ENCODE measurements around the gene CAMK1D. TPM values are rescaled to one million over a fixed set of nuclear protein-coding genes. Genes with fewer than 3 reads are reported as not detected.
A peak's percentile ranks its signal among the peaks of the same experiment; 100 is the strongest.
"Not testable (repeated sequence)": the region's sequence is repeated elsewhere in the genome, so short reads cannot be mapped to it uniquely, and the experiment has no call there.

The CAMK1D gene
- total RNA-seq, 1 experiment from 2014 or later = 0.10 TPM

DNA sequence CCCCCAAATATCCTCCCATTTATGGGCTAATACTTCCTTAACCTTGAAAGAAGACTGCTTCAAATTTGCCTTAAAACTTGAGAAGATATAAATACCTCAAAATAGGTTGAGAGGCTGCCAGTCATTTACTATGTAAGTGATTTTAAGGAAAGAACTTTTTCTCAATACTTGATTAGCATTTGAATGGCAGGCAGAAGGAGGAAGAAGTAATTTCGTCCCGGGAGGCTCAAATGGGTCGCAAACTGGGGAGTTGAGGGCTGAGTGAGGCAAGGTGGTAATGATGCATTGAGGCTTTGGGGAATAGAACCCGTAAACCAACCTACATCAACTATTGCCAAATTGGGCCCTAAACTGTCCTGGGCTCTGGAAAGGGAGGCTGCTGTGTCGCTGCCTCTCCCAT lies 11.1 kb downstream of the CAMK1D start:
- no peak for DNase-seq (ENCODE audit: low spot score)
- in situ Hi-C loops (cut with HindIII; ENCODE audit: low sequenced_read_pairs) = no loop called here

DNA sequence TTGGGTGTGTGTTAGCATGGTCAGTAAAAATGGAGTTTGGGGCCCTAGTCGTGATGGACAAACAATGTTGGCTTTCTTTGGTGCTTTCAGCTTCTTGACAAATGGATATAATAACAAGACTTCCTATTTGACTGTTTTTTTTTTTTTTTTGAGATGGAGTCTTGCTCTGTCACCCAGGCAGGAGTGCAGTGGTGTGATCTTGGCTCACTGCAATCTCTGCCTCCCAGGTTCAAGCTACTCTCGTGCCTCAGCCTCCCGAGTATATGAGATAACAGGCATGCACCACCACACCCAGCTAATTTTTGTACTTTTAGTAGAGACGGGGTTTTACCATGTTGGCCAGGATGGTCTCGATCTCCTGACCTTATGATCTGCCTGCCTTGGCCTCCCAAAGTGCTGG lies 11.8 kb downstream of the CAMK1D start:
- DNase-seq (ENCODE audit: low spot score); in situ Hi-C loops (cut with HindIII; ENCODE audit: low sequenced_read_pairs): not testable (repeated sequence)

DNA sequence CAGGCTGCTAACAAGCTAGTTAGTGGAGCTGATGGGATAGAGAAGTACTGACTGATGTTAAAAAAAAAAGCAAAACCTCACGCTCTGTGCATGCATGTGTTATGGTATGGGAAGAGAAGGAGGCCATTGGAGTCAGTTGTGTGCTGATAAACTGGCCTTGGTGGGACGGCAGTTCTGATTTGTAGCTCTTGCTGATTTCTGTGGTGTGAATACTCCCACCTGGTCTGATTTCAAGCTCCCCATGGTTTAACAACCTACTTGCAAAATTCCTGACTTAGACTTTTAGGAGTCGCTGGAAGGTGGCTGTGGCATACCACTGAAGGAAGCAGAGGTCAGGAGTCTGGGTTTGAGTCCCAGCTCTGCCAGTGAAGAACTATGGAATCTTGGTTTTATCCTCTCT lies 15.2 kb downstream of the CAMK1D start:
- no peak for DNase-seq (ENCODE audit: low spot score)
- in situ Hi-C loops (cut with HindIII; ENCODE audit: low sequenced_read_pairs) = no loop called here

DNA sequence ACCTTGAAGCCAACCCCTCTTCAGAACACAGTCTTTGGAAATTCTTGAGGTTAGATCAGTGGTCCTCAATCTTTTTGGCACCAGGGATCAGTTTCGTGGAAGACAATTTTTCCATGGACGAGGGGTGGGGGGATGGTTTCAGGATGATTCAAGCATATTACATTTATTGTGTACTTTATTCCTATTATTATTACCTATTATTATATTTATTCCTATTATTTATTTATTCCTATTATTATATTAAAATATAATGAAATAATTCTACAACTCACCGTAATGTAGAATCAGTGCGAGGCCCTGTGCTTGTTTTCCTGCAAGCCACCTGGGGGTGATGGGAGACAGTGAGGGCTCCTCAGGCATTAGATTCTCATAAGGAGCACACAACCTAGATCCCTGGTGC lies 17.9 kb downstream of the CAMK1D start:
- DNase-seq (ENCODE audit: low spot score) = no peak
- in situ Hi-C loops (cut with HindIII; ENCODE audit: low sequenced_read_pairs) = no loop called here

DNA sequence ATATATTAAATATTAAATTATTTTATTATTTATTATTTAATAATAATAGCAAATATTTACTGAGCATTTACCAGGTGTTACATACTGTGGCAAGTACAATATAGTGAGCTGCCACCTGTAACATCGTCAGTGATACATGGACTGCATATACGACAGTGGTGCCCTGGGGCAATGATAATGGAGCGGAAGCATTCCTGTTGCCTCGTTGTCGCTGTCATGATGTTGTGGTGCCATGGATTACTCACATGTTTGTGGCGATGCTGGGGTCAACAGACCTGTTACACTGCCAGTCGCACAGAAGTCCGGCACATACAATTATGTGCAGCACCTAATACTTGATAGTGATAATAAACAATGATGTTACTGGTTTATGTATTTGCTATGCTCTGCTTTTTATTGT lies 20.6 kb downstream of the CAMK1D start:
- in situ Hi-C loops (cut with HindIII; ENCODE audit: low sequenced_read_pairs) = no loop called here
- no peak for DNase-seq (ENCODE audit: low spot score)

DNA sequence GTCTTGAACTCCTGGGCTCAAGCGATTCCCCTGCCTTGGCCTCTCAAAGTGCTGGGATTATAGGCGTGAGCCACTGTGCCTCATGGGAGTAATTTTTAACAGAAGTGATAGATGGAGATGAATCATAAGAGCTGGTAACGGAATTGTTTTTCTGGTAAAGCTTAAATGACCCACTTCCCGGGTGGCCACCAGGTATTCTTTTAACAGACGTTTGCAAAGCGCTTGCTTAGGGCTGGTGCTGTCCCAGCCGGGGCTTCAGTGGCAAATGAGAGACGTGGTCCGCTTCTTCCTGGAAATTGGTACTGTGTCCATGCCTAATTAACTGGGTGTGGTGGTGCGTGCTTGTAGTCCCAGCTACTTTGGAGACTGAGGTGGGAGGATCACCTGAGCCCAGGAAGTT lies 23.5 kb downstream of the CAMK1D start:
- in situ Hi-C loops (cut with HindIII; ENCODE audit: low sequenced_read_pairs) = no loop called here
- DNase-seq (ENCODE audit: low spot score) = no peak

DNA sequence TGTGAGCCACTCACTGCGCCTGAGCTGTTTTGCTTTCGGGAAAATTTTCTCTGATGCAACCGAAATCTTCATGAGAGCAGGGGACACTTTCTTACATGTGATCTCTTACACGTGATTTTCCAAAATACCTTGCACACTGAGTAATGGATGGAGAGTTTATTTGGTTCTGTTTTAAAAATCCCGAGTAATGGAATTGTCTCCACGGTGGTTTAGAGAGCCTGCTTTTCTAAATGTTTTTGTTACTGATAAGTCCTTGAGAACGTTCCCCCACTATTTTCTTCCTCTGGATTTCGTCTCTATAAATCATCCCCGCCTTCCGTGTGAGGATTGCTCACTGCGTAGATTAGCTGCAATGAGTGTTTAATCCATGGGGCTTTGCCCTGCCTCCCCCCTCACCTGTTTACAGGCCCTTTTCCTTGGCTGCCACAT lies 25.7 kb downstream of the CAMK1D start:
- DNase-seq (ENCODE audit: low spot score) = no peak

DNA sequence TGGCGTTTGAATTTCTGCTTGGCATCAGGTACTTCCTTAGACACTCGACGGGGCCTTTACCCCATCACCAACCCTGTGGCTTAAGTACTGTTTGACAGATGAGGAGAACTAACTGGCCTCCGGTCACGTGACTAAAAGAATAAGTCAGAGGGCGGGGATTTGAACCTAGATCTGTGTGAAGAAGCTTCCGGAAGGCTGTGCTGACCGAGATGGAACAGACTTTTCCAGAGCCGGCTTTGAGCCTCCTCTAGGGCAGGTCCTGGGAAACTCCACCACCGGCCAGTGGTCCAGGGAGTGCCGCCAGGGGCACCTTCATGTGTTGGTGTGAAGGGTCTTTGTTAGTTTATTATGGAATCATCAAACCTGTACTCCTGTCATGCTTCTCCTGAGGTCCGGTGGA lies 26.9 kb downstream of the CAMK1D start:
- DNase-seq (ENCODE audit: low spot score) = no peak

More for the DNA sequence above, 25.7 kb downstream of the CAMK1D start:
- in situ Hi-C loops (cut with HindIII; ENCODE audit: low sequenced_read_pairs) = no loop called here

DNA sequence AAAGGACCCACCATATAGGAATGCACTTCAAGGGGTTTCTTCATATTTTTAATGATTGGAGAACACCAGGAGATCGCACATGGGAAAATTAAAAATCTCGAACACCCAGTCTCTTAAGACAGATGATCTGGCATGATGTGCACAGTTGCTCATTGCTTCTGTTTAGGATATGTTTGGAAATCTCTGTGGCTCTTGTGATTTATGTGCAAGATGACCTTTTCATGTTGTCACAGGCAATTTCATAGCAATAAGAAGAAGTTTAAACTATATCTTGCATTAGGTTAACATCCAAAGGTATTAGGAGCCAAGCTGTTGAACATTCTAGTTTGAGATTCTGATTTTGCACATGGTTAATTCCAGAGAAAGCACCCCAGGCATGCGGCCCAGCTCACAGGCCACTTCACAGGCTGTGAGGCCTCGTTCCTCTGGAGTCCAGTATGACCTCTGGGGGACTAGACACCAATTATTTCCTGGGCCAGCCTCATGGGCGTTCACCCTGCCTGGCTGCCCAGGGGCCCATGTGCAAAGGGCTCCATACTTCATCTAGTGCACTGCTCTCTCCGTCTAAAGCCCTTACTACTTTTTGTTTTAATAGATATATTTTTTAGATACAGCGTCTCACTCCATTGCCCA lies 28.4 kb downstream of the CAMK1D start:
- DNase-seq (ENCODE audit: low spot score) = no peak
- in situ Hi-C loops (cut with HindIII; ENCODE audit: low sequenced_read_pairs) = no loop called here

More for the DNA sequence above, 26.9 kb downstream of the CAMK1D start:
- in situ Hi-C loops (cut with HindIII; ENCODE audit: low sequenced_read_pairs) = no loop called here

DNA sequence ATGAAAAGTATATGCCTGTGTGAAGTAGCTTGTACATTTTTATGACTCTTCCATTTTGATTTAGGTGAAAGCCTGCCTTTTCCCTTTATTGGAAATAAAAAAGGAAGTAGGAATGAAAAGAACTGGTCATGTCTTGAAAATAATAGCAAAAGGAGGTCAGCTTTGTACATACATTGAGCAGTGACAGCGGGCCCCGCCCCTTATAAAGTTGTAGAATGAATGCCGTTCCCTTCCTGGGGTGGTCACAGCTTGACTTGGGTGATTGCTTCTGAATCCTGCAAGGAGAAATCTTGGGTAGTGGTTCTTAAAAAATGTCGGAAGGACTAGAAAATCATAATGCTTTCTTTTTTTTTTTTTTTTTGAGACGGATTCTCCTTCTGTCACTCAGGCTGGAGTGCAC lies 31.7 kb downstream of the CAMK1D start:
- in situ Hi-C loops (cut with HindIII; ENCODE audit: low sequenced_read_pairs) = no loop called here

DNA sequence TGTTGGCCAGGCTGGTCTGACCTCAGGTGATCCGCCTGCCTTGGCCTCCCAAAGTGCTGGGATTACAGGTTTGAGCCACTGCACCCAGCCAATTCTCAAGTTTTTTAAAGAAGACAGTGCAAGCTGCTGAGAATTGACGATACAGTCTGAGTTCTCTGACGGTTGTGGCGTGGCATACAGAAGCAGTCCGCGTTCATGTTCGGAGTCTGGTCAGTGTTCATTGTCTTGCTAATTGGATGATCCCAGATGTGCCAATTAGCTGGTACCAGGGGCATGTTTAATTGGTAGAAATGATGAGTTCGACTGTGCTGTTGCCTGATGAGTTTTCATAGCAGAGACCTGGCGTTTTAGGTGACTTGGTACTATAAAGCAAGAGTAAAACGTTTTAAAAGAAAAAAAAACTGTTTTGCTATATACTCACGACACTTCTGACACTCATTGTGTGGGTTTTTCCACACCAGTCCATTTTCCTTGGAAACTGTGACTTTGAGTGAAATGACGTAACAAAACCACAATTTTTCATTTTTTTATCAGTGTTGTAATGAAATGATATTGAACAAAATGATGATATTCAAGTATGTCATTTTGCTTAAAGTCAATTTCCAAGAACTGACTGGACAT lies 32.3 kb downstream of the CAMK1D start:
- no peak for DNase-seq (ENCODE audit: low spot score)

More for the DNA sequence above, 31.7 kb downstream of the CAMK1D start:
- no peak for DNase-seq (ENCODE audit: low spot score)

DNA sequence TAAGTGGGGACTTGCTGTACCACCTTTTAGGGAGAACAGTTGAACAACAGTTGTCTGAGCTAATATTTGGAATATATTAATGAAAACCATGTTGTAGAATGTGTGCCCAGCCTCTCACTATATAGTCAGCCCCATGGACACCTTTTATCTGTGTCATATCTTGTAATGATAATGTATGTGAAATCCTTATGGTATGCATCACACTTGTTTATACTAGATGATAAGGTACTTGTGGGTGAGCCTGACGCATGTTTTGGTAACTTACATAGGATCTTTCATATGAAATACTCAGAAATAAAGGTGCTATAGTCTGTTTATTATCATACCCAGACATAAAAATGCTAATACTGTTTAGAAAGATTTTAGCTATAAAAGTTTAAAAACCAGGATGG lies 32.8 kb downstream of the CAMK1D start:
- in situ Hi-C loops (cut with HindIII; ENCODE audit: low sequenced_read_pairs) = no loop called here
- no peak for DNase-seq (ENCODE audit: low spot score)

More for the DNA sequence above, 32.3 kb downstream of the CAMK1D start:
- in situ Hi-C loops (cut with HindIII; ENCODE audit: low sequenced_read_pairs) = no loop called here

DNA sequence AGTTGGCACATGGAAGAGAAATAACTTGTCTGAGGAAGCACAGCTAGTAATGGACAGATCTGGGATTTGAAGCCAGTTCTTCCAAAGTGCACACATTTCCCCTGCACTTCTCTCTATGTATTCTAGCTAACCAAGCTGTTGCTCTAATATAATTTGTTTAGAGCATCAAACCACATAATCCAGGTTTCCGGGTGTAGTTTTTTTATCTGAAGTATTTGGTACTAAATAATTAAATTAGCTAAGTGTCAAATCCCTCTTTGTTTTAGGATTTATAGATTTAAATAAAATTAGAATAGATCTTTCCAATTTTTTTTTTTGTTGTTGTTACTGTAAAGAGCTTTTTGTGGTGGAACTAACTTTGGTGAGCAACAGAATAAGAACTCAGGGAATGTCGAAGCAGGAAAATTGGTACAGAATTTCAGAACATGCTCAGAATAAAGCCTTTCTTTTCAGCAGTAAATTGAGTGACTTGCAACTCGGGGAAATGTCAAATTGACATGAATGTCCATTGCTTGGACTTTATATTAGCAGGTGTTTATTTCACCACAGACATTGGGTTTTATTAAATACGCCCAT lies 33.7 kb downstream of the CAMK1D start:
- in situ Hi-C loops (cut with HindIII; ENCODE audit: low sequenced_read_pairs) = no loop called here
- DNase-seq (ENCODE audit: low spot score) = no peak

DNA sequence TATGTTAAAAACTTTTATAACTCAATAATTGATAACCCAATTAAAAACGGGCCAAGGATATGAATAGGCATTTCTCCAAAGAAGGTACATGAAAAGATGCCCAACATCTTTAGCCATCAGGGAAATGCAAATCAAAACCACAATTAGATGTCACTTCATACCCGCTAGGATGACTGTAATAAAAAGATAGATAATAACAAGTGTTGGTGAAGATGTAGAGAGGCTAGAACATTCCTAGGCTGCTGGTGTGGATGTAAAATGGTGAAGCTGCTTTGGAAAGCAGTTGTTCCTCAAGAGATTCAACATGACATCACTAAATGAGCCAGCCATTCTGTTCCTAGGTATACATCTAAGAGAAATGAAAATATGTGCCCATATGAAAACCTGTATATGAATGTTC lies 35.6 kb downstream of the CAMK1D start:
- in situ Hi-C loops (cut with HindIII; ENCODE audit: low sequenced_read_pairs) = no loop called here
- no peak for DNase-seq (ENCODE audit: low spot score)

DNA sequence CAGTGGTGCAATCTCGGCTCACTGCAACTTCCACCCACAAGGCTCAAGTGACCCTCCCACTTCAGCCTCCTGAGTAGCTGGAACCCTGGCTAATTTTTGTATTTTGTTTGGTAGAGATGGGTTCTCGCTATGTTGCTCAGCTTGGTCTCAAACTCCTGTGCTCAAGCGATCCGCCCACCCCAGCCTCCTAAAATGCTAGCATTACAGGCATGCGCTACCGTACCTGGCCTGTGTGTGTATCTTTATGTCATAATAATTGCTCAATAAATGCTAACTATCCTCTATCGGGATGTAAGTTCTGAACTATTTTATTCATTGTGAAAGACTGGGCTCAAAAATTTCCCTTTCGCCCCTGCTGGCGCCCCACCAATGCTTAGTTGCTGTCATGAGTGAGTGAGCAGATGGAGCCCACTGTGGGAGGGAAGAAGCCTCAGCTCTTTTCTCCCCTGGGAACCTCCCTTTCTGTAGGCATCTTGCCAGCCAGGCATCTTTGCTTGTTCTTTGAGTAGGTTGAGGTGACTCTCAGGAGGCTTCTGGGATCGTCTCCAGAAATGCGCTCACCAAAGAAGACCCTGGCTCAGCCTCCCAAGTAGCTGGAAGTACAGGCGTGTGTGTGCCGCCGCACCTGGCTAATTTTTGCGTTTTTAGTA lies 38.3 kb downstream of the CAMK1D start:
- peak; percentile 58 for DNase-seq (ENCODE audit: low spot score)
- in situ Hi-C loops (cut with HindIII; ENCODE audit: low sequenced_read_pairs) = no loop called here

DNA sequence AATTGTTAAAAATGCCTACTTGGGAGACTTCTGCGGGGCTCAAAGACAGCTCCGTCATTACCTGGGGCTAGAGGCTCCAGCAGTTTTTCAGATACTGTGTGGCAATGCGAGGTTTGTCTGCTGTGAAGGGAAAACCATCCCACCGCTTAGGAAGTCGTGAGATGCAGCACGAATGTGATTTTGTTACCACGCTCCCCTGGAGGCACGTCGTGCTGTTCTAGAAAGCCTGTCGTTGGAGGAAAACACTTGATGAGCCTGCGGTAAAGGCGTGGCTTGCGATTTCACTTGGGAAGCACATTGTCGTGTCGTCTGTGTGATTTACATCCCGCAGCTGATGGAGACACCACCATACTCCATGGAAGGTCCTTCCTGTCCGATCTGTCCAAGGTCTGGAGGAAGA lies 39.3 kb downstream of the CAMK1D start:
- DNase-seq (ENCODE audit: low spot score) = peak; percentile 61
- in situ Hi-C loops (cut with HindIII; ENCODE audit: low sequenced_read_pairs) = no loop called here

DNA sequence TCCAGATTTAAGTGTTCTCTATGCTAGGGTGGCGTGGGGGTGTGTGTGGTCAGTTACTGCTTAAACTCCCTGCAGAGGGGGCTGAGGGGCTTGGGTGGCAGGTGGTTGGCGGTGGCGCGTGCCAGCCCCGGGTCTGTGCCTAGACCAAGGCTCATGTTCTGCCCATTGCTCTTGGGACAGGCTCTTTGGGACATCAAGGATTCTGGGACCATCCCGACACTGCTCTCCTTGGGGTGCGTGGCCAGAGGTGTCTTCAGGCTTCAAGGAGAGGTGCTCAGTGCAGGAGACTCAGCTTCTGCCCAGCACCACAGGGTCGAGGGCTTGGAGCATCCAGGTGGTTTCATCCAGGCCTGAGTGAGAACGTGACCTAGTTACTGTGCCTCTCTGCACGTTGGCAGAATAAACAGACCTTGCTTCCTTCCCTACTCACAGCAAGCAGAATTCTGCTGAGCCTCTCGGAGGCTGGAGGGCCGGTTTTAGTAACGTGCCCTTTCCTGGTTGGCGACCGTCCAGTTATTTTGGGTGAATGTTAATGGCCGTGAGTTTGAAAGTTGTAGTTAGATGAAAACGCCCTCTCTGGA lies 39.9 kb downstream of the CAMK1D start:
- peak; percentile 96 for DNase-seq (ENCODE audit: low spot score)
- in situ Hi-C loops (cut with HindIII; ENCODE audit: low sequenced_read_pairs) = no loop called here

DNA sequence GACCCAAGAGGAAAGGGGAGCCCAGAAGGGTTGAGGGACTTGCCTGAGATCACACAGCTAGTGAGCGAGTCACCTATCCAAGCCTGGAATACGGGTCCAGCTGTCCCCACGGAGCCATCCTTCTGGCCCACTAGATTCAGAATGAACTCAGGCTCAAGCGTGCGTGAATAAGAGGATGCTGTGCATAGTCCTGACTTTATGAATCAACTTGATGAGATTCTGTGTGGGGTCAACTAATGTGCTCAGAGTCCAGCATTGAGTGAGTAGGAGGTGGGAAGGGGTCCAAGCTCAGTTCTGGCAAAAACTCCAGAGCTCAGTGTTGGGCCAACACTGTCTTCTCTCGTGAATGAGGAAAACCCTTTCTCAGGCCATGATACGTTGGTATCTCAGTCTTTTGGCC lies 41.4 kb downstream of the CAMK1D start:
- in situ Hi-C loops (cut with HindIII; ENCODE audit: low sequenced_read_pairs) = no loop called here
- DNase-seq (ENCODE audit: low spot score) = peak; percentile 81

DNA sequence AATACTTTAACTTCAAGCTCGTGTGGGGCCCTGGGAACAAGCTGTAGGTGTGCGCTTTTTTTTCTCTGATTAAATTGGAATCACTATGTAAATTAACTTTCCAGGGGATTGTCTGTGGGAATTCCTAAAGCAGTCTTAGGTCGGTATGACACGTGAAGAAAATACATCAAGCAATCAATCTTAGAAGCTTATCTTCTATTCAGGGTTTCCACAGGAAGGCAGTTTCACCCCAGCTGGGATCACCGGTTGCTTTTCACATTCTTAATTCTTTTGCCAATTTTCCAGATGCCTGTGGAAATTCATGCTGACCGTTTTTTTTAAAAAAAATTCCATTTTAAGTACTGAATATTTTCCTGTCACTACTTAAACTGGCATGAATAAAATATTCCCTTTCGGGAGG lies 41.9 kb downstream of the CAMK1D start:
- in situ Hi-C loops (cut with HindIII; ENCODE audit: low sequenced_read_pairs) = no loop called here
- DNase-seq (ENCODE audit: low spot score) = peak; percentile 30

DNA sequence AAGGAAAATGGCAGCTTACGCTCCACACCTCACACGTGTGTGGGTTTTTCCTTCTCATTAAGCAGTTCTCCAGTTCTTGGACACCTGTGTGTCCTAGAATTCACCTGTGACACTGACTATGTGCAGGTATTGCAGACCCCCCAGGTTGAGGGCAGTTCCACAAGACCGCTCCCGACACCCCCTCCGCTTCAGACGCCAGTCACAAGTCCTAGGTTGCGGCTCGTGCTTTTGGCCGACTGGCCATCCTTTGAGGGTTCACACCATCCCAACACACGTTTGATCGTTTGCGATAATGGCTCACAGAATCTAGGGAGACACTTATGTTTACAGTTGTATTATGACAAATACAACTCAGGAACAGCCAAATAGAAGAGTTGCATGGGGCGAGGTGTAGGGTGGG lies 44.5 kb downstream of the CAMK1D start:
- DNase-seq (ENCODE audit: low spot score) = no peak
- in situ Hi-C loops (cut with HindIII; ENCODE audit: low sequenced_read_pairs) = no loop called here
